Naive thymus-derived CD4-positive, alpha-beta T cell (primary cell): Measurements from ENCODE around the gene MRPS2. TPM values are rescaled to one million over a fixed set of nuclear protein-coding genes. Genes with fewer than 3 reads are reported as not detected.

Source experiments
- ATAC-seq: fragments of 150-1000 bp; cut with Tn5 transposase; 2 replicates; pipeline ENCODE4 v1.10.0; 2021; ENCODE audit warnings: mild to moderate bottlenecking, moderate library complexity
- CTCF ChIA-PET: fragments of 350-600 bp; sonication (Branson Sonifier 250); formaldehyde crosslinking; loops from one replicate; lab custom pipeline; 2021; ENCODE audit warnings: antibody characterized with exemption; lab: Charles Lee
- POLR2A ChIA-PET: fragments of 350-600 bp; sonication (Branson Sonifier 250); formaldehyde crosslinking; loops from one replicate; lab custom pipeline; 2021; ENCODE audit warnings: antibody characterized with exemption, inconsistent platforms; lab: Charles Lee
- DNase-seq, 9 donors: peaks; one replicate each; pipeline versions ENCODE4 v3.0.0 to v3.0.0-alpha.2; 2020 to 2022; ENCODE audit warnings: mixed read lengths in 1 of 9
- H3K27ac ChIP-seq: one replicate; pipeline ENCODE4 v1.7.0; 2013; ENCODE audit warnings: mild to moderate bottlenecking, low read depth, low read length, moderate library complexity
- H3K27me3 ChIP-seq, 2 donors: one replicate each; pipeline ENCODE4 v1.7.0; 2013; ENCODE audit warnings: low read length in 2 of 2, mild to moderate bottlenecking in 2 of 2, moderate library complexity in 2 of 2; ENCODE audit not compliant: control insufficient read depth in 2 of 2, insufficient read depth in 2 of 2
- H3K36me3 ChIP-seq, 3 experiments: 1 replicate in 2 of 3; 2 replicates in 1 of 3; pipeline ENCODE4 v1.7.0; 2013; ENCODE audit warnings: low read length in 3 of 3, mild to moderate bottlenecking in 3 of 3, moderate library complexity in 1 of 3; ENCODE audit not compliant: insufficient read depth in 3 of 3, control insufficient read depth in 2 of 3
- H3K4me1 ChIP-seq, 2 donors: one replicate each; pipeline ENCODE4 v1.7.0; 2013; ENCODE audit warnings: low read length in 2 of 2, mild to moderate bottlenecking in 2 of 2, moderate library complexity in 1 of 2; ENCODE audit not compliant: control insufficient read depth in 2 of 2, insufficient read depth in 2 of 2
- H3K4me3 ChIP-seq: 2 replicates; pipeline ENCODE4 v1.7.0; 2013; ENCODE audit warnings: mild to moderate bottlenecking, low read length
- H3K9me3 ChIP-seq, 3 experiments: 1 replicate in 2 of 3; 2 replicates in 1 of 3; pipeline ENCODE4 v1.7.0; 2013; ENCODE audit warnings: low read length in 3 of 3; ENCODE audit not compliant: control insufficient read depth in 2 of 3
- H3K27ac Mint-ChIP-seq, 9 donors: one replicate each; pipeline ENCODE4 v1.8.0; 2020 to 2022; ENCODE audit warnings: mixed read lengths in 9 of 9, mild to moderate bottlenecking in 8 of 9, moderate library complexity in 5 of 9, inconsistent platforms in 2 of 9
- H3K27me3 Mint-ChIP-seq, 5 donors: one replicate each; pipeline ENCODE4 v1.8.0; 2021 to 2022; ENCODE audit warnings: mixed read lengths in 5 of 5, mild to moderate bottlenecking in 1 of 5
- H3K36me3 Mint-ChIP-seq, 5 donors: one replicate each; pipeline ENCODE4 v1.8.0; 2020 to 2022; ENCODE audit warnings: mixed read lengths in 5 of 5, mild to moderate bottlenecking in 3 of 5, inconsistent platforms in 1 of 5
- H3K4me1 Mint-ChIP-seq, 7 donors: one replicate each; pipeline ENCODE4 v1.8.0; 2020 to 2022; ENCODE audit warnings: mixed read lengths in 7 of 7, mild to moderate bottlenecking in 3 of 7, inconsistent platforms in 1 of 7
- H3K4me3 Mint-ChIP-seq, 10 donors: one replicate each; pipeline ENCODE4 v1.8.0; 2020 to 2022; ENCODE audit warnings: mild to moderate bottlenecking in 10 of 10, mixed read lengths in 10 of 10, moderate library complexity in 6 of 10, inconsistent platforms in 2 of 10
- H3K9me3 Mint-ChIP-seq, 11 donors: one replicate each; pipeline ENCODE4 v1.8.0; 2020 to 2022; ENCODE audit warnings: mixed read lengths in 11 of 11, mild to moderate bottlenecking in 4 of 11, inconsistent platforms in 1 of 11, moderate library complexity in 1 of 11
- intact Hi-C, 2 donors: fragments of 100-400 bp; cut with micrococcal nuclease; formaldehyde crosslinking; loops; one replicate each; pipeline ENCODE4 v1.15.1; 2023
- polyA plus RNA-seq, 2 donors: library from polyadenylated mRNA; unstranded; fragments of 300-500 nt; fragmentation: Illumina TruSeq; gene quantifications; one replicate each; pipeline ENCODE4 v1.2.3, GENCODE V29; 2021
- total RNA-seq, 6 experiments: library from RNA in 5 of 6; stranded (reverse) in 5 of 6; gene quantifications; 1 replicate in 5 of 6; 2 replicates in 1 of 6; pipeline ENCODE4 v1.2.3 and lab custom pipeline; 2021 to 2026

Gene MRPS2
- total and polyA plus RNA-seq, 7 experiments from 2014 or later: 19.4 to 66.1 (median 28.8) TPM

- H3K4me1 ChIP-seq: no peaks in the 10 kb centered on the region
- ChIA-PET POLR2A (no interaction called here), CTCF (interaction anchor here (0.6 kb wide), 1 partner anchor 55 kb away, joined by 3 read pairs; no protein-coding TSS in a partner anchor)
- no peaks in the 10 kb centered on the region for H3K27me3 ChIP-seq
- no peak overlapping the region for H3K4me3 ChIP-seq
- no peaks in the 10 kb centered on the region for H3K9me3 ChIP-seq
- intact Hi-C loops: no loop called here
- Mint-ChIP-seq H3K36me3 (no peaks in the 10 kb centered on the region), H3K27me3 (peaks cover 0 to 4% (median 0%) of the 10 kb centered on the region in 5 donors), H3K4me1 (peaks cover 0 to 4% (median 0%) of the 10 kb centered on the region in 7 donors), H3K9me3 (peaks cover 0 to 7% (median 0%) of the 10 kb centered on the region in 11 donors), H3K4me3 (no peak overlapping the region), H3K27ac (no peak overlapping the region)
- ATAC-seq: no peak
- no peak for DNase-seq
- H3K27ac ChIP-seq: no peak overlapping the region
- H3K36me3 ChIP-seq: no peaks in the 10 kb centered on the region
Measured at GRCh38 chr9:135550344-135550918, 49.9 kb downstream of the MRPS2 start.

GRCh38 chr9:135551031-135551430, 50.5 kb downstream of the MRPS2 start:
- H3K4me1 Mint-ChIP-seq: peaks cover 0 to 4% (median 0%) of the 10 kb centered on the region in 7 donors
- no peaks in the 10 kb centered on the region for H3K27me3 ChIP-seq
- DNase-seq (no peak), ATAC-seq (no peak)
- no peaks in the 10 kb centered on the region for H3K36me3 Mint-ChIP-seq
- peaks cover 0 to 7% (median 0%) of the 10 kb centered on the region in 11 donors for H3K9me3 Mint-ChIP-seq
- no peaks in the 10 kb centered on the region for H3K36me3 ChIP-seq
- no peak overlapping the region for H3K27ac Mint-ChIP-seq
- H3K4me3 ChIP-seq: no peak overlapping the region
- H3K4me1 ChIP-seq: no peaks in the 10 kb centered on the region
- no peaks in the 10 kb centered on the region for H3K9me3 ChIP-seq
- peaks cover 0 to 4% (median 0%) of the 10 kb centered on the region in 5 donors for H3K27me3 Mint-ChIP-seq
- H3K4me3 Mint-ChIP-seq: no peak overlapping the region
- ChIA-PET CTCF (no interaction called here), POLR2A (no interaction called here)
- intact Hi-C loops: no loop called here
- no peak overlapping the region for H3K27ac ChIP-seq

- H3K9me3 Mint-ChIP-seq: peaks cover 0 to 7% (median 0%) of the 10 kb centered on the region in 11 donors
Measured at GRCh38 chr9:135551456-135551855, 51.0 kb downstream of the MRPS2 start.

GRCh38 chr9:135552021-135552697, 51.7 kb downstream of the MRPS2 start:
- no peak for ATAC-seq
- Mint-ChIP-seq H3K36me3 (no peaks in the 10 kb centered on the region), H3K4me1 (peaks cover 0 to 4% (median 0%) of the 10 kb centered on the region in 7 donors), H3K27ac (no peak overlapping the region), H3K4me3 (no peak overlapping the region), H3K27me3 (peaks cover 0 to 4% (median 0%) of the 10 kb centered on the region in 5 donors), H3K9me3 (peaks cover 0 to 7% (median 0%) of the 10 kb centered on the region in 11 donors)
- Histone ChIP-seq H3K9me3 (no peaks in the 10 kb centered on the region), H3K36me3 (no peaks in the 10 kb centered on the region), H3K27me3 (no peaks in the 10 kb centered on the region), H3K4me3 (no peak overlapping the region), H3K27ac (no peak overlapping the region), H3K4me1 (no peaks in the 10 kb centered on the region)
- intact Hi-C loops: no loop called here
- ChIA-PET POLR2A (no interaction called here), CTCF (no interaction called here)
- DNase-seq: no peak

More at GRCh38 chr9:135551456-135551855, 51.0 kb downstream of the MRPS2 start:
- H3K4me3 Mint-ChIP-seq: no peak overlapping the region
- peaks cover 0 to 4% (median 0%) of the 10 kb centered on the region in 7 donors for H3K4me1 Mint-ChIP-seq
- Histone ChIP-seq H3K27ac (no peak overlapping the region), H3K4me1 (no peaks in the 10 kb centered on the region), H3K36me3 (no peaks in the 10 kb centered on the region), H3K4me3 (no peak overlapping the region), H3K27me3 (no peaks in the 10 kb centered on the region), H3K9me3 (no peaks in the 10 kb centered on the region)
- peaks cover 0 to 4% (median 0%) of the 10 kb centered on the region in 5 donors for H3K27me3 Mint-ChIP-seq
- H3K36me3 Mint-ChIP-seq: no peaks in the 10 kb centered on the region
- no peak overlapping the region for H3K27ac Mint-ChIP-seq
- DNase-seq (no peak), ATAC-seq (no peak)
- ChIA-PET POLR2A (no interaction called here), CTCF (no interaction called here)
- intact Hi-C loops: no loop called here

- Mint-ChIP-seq H3K27me3 (no peaks in the 10 kb centered on the region), H3K36me3 (no peaks in the 10 kb centered on the region), H3K27ac (no peak overlapping the region), H3K9me3 (peaks cover 0 to 7% (median 0%) of the 10 kb centered on the region in 11 donors), H3K4me1 (peaks cover 0 to 4% (median 0%) of the 10 kb centered on the region in 7 donors), H3K4me3 (no peak overlapping the region)
- ChIA-PET POLR2A (no interaction called here), CTCF (no interaction called here)
- ATAC-seq: no peak
- no peak overlapping the region for H3K27ac ChIP-seq
- no peaks in the 10 kb centered on the region for H3K4me1 ChIP-seq
- intact Hi-C loops: no loop called here
- DNase-seq: no peak
- no peaks in the 10 kb centered on the region for H3K27me3 ChIP-seq
- no peak overlapping the region for H3K4me3 ChIP-seq
- H3K9me3 ChIP-seq: no peaks in the 10 kb centered on the region
- H3K36me3 ChIP-seq: no peaks in the 10 kb centered on the region
Measured at GRCh38 chr9:135552698-135553171, 52.3 kb downstream of the MRPS2 start.
